Kidney (tissue), 14 donors: ENCODE measurements around the gene NOS1. TPM values are rescaled to one million over a fixed set of nuclear protein-coding genes. Genes with fewer than 3 reads are reported as not detected.

ENCODE experiments used
- DNase-seq, 5 donors: peaks; one replicate each; pipeline ENCODE4 v3.0.0-alpha.2; 2013 to 2020
- FAIRE-seq: peaks from 2 replicates; lab custom pipeline; 2012; peaks lifted over from hg19 to GRCh38; lab: Jason Lieb, UNC
- H3K27ac ChIP-seq, 2 donors: one replicate each; pipeline ENCODE4 v1.7.0; 2013; ENCODE audit warnings: low read depth in 2 of 2, low read length in 2 of 2, inconsistent platforms in 1 of 2
- H3K27me3 ChIP-seq: one replicate; pipeline ENCODE4 v1.7.1; 2013; ENCODE audit warnings: low read length, inconsistent platforms; ENCODE audit not compliant: control insufficient read depth, insufficient read depth
- H3K36me3 ChIP-seq, 3 donors: one replicate each; pipeline versions ENCODE4 v1.7.0 to v1.7.1; 2013; ENCODE audit warnings: low read length in 3 of 3, control low read depth in 1 of 3, inconsistent platforms in 1 of 3; ENCODE audit not compliant: insufficient read depth in 3 of 3, control insufficient read depth in 2 of 3
- H3K4me1 ChIP-seq, 3 donors: one replicate each; pipeline versions ENCODE4 v1.7.0 to v1.7.1; 2013; ENCODE audit warnings: low read length in 3 of 3, inconsistent platforms in 1 of 3, low read depth in 1 of 3; ENCODE audit not compliant: control insufficient read depth in 2 of 3, insufficient read depth in 2 of 3
- H3K4me3 ChIP-seq, 3 donors: one replicate each; pipeline versions ENCODE4 v1.7.0 to v1.8.1; 2013; ENCODE audit warnings: low read length in 3 of 3, control low read depth in 1 of 3, inconsistent platforms in 1 of 3
- H3K9ac ChIP-seq, 3 donors: one replicate each; pipeline versions ENCODE4 v1.7.0 to v1.7.1; 2013; ENCODE audit warnings: low read length in 3 of 3, control low read depth in 1 of 3, inconsistent platforms in 1 of 3
- H3K9me3 ChIP-seq, 3 donors: one replicate each; pipeline versions ENCODE4 v1.7.0 to v1.7.1; 2013; ENCODE audit warnings: low read length in 3 of 3, control low read depth in 1 of 3, inconsistent platforms in 1 of 3; ENCODE audit not compliant: control insufficient read depth in 2 of 3, insufficient read depth in 1 of 3
- CTCF ChIP-seq: IDR thresholded peaks from 3 replicates; pipeline ENCODE4 v1.5.1; 2012; ENCODE audit warnings: mild to moderate bottlenecking, moderate library complexity, borderline replicate concordance; ENCODE audit not compliant: insufficient read depth; ENCODE audit errors: extremely low read depth
- intact Hi-C: fragments of 100-400 bp; cut with DNase I; formaldehyde crosslinking; loops from one replicate; pipeline ENCODE4 v1.11.1; 2022
- polyA plus RNA-seq: library from polyadenylated mRNA; stranded (reverse); fragments of 350-450 nt; fragmentation: Illumina TruSeq; extraction: RNeasy Lipid Tissue Mini Kit (QIAGEN cat#74804); gene quantifications from one replicate; pipeline ENCODE4 v1.2.3, GENCODE V29; 2014; ENCODE audit warnings: low read depth, low replicate concordance; ENCODE audit not compliant: insufficient read depth
- total RNA-seq: library from RNA; stranded (reverse); fragmentation: NEBNext Ultra II Directional; extraction: Animal tissue kit (Norgen Biotek cat#: 25700); gene quantifications from one replicate; pipeline ENCODE4 v1.2.1, GENCODE V29; 2021
- donor health status: control.
- donor health status: control.
- donor health status: control.
- donor health status: control.
- donor health status: control.
- donor health status: DM: yes; HTN: yes; CAD: no.
- donor health status: Normal renal cell carcinoma (clear cell type).

The NOS1 gene
- total and polyA plus RNA-seq, 2 donors from 2014 or later, result 1.3 to 6.5 TPM

- H3K27ac ChIP-seq, result no peak overlapping the region
- H3K4me3 ChIP-seq, result no peak overlapping the region
- H3K4me1 ChIP-seq, result no peaks in the 10 kb centered on the region
- no peaks in the 10 kb centered on the region for H3K9me3 ChIP-seq
- TF ChIP-seq CTCF, result no peak
- DNase-seq (no peak), FAIRE-seq (no peak)
- H3K27me3 ChIP-seq, result peaks cover 41% of the 10 kb centered on the region
- no peak overlapping the region for H3K9ac ChIP-seq
- intact Hi-C loops, result no loop called here
- no peaks in the 10 kb centered on the region for H3K36me3 ChIP-seq
These were observed 2.2 kb downstream of the NOS1 start for GRCh38 chr12:117359029-117359845.

GRCh38 chr12:117356048-117356447 is 5.4 kb downstream of the NOS1 start:
- no peak for TF ChIP-seq CTCF
- DNase-seq (no peak), FAIRE-seq (no peak)
- Histone ChIP-seq H3K27ac (no peak overlapping the region), H3K36me3 (no peaks in the 10 kb centered on the region), H3K27me3 (peaks cover 23% of the 10 kb centered on the region), H3K9ac (no peak overlapping the region), H3K4me1 (no peaks in the 10 kb centered on the region), H3K9me3 (no peaks in the 10 kb centered on the region), H3K4me3 (no peak overlapping the region)
- intact Hi-C loops, result no loop called here

- intact Hi-C loops, result no loop called here
- DNase-seq, result no peak
- Histone ChIP-seq H3K27me3 (peaks cover 4% of the 10 kb centered on the region), H3K4me1 (no peaks in the 10 kb centered on the region), H3K27ac (no peak overlapping the region), H3K9me3 (no peaks in the 10 kb centered on the region), H3K36me3 (no peaks in the 10 kb centered on the region), H3K4me3 (no peak overlapping the region), H3K9ac (no peak overlapping the region)
- TF ChIP-seq CTCF, result no peak
- FAIRE-seq, result no peak
These were observed 8.5 kb downstream of the NOS1 start for GRCh38 chr12:117352883-117353282.
